Measurements from ENCODE around the gene AP5S1.
"Not testable (repeated sequence)": the region's sequence is repeated elsewhere in the genome, so short reads cannot be mapped to it uniquely, and the experiment has no call there.

Gene AP5S1, protein sequence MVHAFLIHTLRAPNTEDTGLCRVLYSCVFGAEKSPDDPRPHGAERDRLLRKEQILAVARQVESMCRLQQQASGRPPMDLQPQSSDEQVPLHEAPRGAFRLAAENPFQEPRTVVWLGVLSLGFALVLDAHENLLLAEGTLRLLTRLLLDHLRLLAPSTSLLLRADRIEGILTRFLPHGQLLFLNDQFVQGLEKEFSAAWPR

DNA sequence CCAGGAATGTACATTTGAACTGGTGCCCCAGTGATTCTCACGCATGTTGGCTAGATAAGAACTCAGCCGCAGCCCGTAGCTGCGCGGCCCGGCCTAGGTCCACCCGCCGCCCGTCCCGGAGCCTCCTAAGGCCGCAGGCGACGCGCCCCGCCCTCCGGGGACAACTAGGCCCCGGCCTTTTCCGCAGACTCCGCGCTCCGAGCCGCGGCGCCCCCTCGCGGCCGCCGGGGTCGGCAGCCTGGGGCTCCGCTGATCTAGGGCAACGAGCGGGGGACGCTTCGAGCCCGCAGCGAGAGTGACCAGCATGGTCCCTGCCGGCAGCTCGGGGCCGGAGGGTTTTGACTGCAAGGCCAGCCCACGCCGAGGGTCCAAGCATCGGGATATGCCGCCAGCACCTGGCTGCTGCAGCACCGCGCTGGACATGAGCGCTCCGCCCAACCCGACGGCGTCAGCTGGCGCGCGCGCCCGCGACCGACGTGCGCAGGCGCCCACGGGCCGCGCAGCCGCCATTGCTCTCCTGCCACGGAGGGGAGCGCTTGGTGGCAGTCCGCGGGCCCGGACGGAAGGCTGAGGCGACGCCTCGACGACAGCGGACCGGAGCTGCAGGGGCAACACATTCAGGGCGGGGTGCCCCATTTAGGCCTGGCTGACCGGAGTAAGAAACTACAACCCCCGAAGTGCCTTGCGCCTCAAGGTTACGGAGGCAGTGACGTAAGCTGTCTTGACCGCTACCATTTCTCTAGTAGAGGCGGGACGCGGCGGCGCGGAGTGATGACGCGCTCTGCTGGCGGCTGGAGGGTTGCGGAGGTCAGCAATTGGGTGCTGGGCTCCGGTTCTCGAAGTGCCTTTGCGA is at the start of gene AP5S1:
Gene AP5S1, plus strand, starts transcription at position 500 of the 853 bp plus-strand sequence. CDS start 1,571 bp downstream, outside the sequence.
- DNase-seq = peak; percentile 96

DNA sequence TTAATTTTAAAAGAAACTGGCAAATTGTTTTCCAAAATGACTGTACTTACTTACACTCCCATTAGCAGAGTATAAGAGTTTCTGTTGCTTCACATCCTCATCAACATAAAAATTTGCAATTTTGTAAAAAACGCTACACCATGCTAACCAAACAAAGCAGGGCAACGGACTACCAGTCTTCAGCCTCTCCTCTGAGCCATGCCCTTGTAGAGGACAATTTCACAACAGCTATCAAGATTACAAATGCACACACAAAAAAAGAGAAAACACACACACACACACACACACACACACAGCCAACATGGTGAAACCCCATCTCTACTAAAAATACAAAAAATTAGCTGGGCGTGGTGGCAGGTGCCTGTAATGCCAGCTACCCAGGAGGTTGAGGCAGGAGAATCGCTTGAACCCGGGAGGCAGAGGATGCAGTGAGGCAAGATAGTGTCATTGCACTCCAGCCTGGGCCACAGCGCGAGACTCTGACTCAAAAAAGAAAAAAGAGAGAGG is 48.7 kb upstream of the AP5S1 start:
- DNase-seq = no peak

DNA sequence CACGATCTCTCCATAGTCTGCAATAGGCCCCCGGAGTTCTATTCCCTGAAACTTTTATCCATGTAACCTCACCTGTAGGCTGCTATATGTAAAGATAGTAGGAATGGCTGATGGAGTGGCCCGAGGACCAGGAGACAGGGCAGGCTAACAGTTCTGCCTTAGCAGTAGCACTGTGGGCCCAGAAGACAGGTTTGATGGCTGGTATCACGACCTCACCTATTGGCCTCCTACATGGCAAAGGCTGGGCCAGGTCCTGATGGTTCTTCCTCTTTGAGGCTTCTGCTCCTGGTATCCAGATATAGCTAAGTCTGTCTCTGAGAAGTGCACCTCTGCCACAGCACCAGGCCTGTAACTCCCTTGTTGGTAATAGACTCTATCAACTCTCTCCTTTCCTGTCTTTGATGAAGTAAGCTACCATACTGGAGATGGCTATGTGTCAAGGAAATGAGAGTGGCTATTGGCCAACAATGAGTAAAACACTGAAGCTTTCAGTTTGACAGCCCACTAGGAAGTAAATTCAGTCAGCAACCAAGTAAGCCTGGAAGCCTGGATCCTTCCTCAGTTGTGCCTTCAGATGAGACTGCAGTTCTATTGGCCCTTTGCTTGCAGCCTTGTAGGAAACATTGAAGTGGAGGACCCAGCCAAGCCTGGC is 44.8 kb upstream of the AP5S1 start:
- no peak for DNase-seq

DNA sequence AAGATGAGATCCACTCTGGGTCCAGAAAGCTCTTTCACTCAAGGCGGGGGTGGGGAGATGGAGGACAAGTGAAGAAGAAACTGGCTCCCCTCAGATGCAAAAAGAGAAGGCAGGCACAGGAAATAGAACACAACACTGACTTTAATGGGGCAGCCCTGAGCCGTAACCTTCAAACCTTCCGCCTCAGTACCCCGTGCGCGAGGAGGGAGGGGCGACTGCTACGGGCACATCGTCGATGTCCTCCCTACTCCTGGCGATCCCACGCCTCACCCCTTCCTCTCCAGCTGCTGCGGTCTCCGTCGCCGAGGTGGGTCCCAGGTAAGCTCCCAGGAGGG is 43.0 kb upstream of the AP5S1 start:
- DNase-seq = no peak

DNA sequence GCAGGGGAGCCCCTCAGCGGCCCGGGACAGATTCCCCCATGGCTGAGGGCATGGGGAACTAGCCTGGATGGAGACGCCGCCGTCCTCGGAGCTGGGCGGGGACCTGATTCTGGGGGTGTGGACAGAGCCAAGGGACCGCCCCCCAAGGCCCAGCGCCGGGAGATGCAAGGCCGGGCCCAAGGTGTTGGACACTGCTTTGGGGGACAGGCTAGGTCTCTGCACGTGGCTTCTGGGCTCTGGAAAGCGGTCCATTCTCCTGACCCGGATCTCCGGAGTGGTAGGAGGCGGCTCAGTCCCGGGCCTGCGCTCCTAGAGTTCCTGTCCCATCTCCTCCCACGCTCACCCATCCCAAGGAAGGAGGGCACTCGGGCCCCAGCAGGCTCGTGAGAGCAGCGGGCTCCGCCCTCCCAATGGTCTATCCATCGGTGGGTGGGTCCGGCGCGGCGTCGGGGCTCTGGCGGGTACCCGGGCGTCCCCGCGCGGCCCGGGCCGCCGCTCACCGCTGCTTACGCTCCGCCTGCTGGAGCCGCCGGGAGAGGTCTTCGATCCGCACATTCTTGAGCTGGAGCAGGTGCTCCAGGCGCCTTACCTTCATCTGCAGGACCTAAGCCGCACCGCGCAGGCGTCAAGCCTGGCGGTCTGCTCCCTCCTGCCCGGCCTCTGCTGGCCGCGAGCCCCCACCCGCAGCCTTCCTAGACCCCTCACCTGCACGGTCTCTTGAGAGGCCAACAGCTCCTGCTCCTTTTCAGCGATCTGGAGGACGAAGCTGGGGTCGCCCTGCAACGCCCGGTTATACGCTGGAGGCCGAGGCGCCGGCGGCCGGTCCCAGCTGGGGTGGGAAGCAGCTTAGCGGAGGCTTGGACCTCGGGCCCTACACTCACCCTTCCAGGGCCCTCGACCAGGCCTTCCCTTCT is 42.4 kb upstream of the AP5S1 start:
- peak; percentile 68 for DNase-seq

DNA sequence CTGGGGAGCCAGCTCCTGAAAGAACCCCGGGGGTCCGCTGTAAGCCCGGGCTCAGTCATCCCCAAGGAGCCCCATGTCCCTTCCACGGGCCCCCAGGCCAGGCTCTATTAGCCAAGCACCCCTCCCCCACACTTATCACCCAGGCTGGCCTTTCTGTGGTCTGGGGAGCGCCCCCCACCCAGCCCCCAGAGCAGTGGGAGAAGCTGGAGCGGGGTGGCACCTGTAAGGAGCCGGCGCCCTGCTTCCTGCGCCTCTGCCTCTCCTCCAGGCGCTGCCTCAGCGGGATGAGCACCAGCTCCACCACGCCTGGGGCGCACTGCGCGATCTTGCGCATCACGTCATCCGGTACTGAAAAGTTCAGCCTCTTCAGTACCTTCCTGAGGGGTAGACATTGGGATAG is 41.4 kb upstream of the AP5S1 start:
- DNase-seq = no peak

DNA sequence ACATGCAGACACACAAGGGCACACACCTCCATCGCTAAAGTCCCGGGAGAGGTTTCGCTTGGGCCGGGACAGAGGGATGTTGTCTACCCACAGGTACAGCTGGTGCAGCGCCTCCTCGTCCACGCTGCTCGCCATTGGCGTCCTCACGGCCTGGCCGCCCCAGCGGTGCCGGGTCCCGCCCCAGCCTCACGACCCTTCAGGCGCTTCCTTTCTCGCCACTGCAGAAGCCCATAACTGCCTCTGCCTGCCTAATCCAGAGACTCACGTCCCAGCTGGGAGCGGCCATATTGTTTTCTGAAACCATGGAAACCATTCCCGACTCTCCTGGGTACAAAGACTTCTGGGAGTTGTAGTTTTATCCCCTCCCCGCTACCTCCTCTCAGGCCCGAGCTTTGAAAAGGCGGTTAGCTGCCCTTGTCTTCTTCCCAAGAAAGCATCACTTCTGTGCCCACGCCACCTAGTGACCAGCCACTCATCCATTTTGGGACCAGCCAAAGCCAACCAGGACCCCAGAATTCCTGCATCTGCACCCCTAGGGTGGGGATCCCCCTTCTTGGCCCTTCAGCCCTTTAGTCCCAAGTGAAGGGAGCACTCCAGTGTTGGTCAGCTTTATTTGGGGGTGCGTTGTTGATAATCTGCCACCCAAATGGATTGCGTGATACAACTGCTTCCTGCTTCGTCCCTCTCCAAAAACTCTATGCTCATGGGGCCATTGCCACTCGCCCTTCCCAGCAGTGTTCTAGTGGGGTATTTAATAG is 39.0 kb upstream of the AP5S1 start, which contains the start of gene SPEF1:
Gene SPEF1, minus strand, starts transcription at position 296 of the 758 bp plus-strand sequence. Its CDS starts 161 bp downstream, at position 135.
- DNase-seq = peak; percentile 97

DNA sequence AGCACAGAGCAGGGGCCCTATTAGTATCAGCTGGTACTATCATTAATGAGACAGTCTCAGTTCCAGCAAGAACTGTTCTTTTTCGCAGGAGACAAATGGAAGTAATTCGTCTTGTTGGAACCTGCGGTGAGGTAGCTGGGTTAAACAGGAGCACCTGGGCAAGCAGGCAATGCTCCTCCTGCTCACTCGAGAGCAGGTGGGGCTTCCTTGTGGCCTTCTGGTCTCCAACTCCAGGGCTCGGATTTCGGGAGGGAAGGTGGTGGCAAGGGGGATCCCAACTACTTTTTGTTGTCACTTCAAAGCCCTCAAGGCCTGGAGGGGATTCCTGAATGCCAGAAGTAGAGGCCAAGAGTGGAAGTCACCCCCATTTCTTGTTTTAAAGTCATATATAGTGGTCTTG is 37.8 kb upstream of the AP5S1 start:
- DNase-seq = no peak

DNA sequence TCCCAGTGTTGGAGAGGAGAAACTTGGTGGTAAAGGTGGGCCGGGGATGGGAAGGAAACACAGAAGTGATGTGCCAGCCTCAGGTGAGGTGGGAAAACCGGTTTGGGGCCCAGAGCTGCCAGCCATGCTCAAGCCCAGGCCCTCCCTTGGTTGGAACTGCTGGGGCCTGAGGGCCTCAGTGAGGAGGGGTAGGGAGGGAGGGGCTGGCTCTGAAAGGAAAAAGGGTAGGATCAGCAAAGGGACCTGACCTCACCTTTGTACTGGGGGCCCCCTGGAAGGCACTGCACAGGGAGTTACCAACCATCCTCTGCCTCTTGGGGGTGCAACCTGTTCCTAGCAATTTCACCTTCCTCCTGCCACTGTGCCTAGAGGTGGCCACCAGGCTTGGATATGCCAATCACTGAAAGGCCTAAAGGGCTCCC is 37.3 kb upstream of the AP5S1 start:
- DNase-seq = no peak

DNA sequence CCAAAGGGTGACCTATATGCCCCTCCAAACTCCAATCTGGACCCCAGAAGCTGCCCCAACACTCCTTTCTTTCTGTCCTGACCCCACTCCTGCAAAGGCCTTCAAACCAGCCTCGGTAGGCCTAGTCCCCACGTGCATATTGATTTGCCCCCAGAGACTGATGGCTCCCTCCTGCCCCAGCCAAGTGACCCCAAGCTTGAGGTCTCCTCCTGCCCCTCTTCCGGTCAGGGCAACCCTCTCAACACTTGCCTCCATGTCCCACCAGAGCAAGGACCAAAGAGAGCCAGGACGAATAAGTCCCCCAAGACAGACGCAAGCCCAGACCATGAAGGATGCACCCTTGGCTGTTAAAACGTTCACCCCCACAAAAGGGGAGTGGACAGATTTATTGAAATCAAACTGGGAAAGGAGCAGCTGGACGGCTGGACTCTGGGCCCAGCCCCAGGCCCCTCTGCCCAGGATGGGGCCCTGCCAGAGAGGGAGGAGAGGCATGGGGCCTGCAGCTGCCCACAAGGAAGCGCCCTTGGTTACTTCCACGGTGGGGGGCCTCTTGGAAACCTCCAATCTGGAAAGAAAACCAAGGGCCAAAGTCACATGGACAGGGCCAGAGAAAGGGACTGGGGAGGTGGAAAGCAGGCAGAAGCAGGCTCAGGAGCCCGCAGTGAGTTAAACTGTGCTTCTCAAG is 36.7 kb upstream of the AP5S1 start:
- DNase-seq = no peak

DNA sequence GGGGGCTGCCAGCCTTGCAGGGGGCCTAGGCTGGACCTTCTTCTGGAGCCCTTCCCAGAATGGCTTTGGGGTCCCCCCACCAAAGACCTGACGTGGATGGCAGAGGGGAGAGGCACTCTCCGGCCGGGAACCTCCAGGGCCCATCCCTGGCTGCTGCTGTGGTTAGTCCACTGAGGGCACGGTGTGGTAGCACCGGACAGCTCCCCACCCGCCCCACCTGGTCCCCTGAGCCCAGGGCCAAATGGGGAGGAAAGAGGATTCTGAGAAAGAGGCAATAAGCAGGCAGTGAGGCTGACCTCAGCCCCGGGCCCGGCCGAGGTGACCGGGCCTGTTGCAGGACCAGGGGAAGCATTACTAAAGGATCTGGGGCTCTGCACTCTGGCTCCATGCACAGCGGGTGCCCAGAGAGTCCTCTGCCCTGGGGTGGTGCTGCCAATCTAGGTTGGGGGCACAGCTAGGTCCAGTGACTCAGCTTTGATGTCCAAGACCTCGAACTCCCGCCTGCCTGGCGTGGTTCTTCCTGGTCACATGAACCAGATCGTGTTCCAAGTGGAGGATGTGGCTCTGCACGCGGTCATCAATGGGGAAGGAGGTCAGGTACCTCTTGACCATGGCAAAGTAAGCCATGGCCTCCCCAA is 36.0 kb upstream of the AP5S1 start:
- peak; percentile 41 for DNase-seq

DNA sequence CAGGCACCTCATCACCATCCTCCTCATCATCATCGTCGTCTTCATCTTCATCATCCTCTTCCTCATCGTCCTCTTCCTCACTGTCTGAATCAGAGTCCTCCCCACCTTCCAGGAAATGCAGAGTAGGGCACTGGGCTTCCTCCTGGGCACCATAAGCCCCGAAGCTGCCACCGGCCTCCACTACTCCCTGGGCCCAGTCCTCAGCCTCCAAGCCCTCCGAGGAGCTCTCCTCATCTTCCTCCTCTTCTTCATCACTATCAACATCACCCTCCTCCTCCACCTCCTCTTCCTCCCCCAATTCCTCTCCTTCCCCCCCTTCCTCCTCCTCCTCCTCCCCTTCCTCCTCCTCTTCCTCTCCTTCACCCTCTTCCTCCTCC is 35.5 kb upstream of the AP5S1 start:
- DNase-seq = no peak

DNA sequence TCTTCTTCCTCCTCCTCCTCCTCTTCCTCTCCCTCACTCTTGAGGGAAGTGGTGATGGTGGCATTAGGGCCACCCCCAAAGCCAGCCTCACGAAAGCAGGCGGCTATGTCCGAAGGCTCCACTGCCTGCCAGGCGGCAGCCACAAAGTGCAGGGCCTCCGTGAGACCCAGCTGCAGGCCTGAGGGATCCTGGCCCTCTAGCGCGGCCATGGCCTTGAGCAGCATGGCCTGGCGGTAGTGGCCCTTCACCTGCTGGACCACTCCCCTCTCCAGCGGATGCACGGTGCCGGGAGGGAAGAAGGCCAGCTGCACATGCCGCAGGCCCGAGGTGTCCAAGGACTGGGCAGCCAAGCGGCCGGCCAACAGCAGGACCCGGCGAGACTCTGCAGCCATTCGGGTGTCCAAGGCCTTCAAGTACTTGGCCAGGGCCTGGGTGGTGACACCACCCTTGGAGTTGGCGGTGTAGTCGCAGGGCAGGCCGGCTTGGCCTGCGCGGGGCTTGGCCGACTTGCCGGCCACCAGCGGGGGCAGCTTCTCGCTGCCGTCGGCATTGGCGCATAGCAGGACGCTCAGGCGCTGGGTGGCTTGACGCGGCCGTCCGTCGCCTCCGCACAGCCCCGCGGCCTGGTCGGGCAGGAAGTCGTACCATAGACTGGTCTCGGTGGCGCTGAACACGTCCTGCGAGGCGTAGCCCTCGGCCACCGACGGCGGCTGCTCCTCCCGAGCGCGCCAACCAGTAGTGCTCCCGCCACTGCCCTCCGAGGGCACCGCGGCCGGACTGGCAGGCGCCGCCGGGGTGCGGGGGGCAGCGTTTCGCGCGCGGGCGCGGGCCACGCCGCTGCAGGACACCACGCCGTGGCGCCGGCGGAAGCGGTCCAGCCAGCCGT is 34.9 kb upstream of the AP5S1 start:
- peak; percentile 49 for DNase-seq

DNA sequence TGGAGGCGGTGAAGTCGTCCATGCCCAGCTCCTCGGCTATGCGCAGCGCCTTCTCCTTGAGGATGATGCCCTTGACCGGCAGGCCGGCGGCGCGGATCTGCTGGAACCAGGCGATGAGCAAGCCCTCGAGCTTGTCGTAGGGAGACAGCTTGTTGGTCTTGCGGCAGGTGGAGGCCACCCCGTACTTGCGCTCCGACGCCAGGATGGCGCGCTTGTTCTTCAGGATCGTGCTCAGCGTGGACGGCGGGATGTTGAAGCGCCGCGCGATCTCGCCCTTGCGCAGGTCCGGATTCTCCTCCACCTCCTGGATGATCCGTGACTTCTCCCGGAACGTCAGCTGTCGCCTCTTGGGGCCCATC is 34.2 kb upstream of the AP5S1 start:
- DNase-seq = peak; percentile 57

DNA sequence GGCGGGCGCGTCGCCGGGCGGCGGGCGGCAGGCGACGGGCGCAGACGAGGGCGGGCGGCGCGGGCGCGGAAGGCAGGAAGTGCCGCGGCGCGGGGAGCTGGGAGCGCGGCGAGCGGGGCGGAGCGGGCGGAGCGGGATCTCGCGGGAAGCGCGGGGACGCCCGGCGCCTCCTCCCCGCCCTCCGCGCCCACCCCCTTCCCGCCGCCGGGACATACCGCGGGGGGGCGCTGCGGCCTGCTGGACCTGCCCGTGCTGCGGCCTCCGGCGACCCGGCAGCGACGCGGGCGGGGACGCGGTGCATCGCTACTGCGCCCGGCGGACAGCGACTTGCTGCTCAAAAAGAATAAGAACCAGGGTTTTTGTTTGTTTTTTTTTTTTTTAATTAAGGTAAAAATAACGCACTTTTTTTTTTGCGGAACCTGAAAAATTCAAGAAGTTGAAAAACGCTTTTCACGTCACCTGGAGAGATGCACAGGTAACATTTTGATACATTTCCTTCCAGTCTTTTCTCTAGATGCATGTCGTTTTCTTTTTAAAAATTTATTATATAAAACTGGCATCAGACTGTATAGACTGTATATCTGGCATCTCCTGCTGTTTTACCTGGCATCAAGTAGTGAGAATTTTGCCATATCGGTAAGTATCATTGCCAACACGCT is 33.6 kb upstream of the AP5S1 start, which contains the start of gene CENPB:
Gene CENPB, minus strand, starts transcription at position 76 of the 659 bp plus-strand sequence. CDS start 257 bp downstream, outside the sequence.
- DNase-seq = peak; percentile 86

DNA sequence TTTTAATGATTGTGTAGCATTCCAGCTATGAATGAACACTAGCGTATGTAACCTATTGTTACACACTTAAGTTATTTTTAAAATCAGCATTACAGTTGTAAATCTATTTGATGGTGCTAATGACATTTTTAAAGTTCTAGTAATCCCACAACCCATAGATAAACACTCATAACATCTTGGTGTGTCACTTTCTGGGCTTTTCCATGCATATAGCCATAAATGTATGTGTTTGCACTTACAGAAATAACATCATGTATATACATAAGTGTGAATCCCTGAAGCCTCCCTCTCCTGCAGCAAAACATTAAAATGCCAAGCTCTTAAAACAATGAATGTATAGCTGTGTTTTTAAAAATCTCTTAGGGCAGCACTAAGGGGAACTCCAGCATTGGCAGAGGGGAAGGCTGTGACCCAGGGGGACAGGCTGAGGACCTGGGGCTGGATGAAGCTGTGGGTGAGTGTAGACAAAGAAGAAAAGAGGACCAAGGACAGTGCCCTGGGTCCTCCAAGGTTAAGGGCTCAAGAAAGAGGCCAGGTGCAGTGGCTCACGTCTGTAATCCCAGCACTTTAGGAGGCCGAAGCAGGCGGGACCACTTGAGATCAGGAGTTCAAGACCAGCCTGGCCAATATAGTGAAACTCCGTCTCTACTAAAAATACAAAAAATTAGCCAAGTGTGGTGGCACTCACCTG is 32.9 kb upstream of the AP5S1 start:
- no peak for DNase-seq

DNA sequence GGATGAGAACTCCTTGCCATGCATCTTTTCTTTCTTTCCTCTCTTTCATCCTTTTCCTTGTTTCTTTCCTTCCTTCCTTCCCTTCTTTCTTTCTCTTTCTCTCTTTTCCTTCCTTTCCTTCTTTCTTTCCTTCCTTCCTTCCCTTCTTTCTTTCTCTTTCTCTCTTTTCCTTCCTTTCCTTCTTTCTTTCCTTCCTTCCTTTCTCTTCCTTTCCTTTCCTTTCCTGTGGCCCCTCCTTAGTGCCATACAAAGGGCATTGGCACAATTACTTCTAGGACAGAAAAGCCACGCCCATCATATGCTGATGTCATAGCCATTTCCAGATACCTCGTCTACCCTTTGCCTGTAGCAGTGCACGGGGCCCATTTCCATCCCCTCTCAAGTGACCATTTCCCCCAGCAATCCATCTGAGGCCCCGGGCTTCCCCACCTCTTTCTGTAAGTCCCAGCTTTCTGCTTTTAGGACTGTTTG is 31.6 kb upstream of the AP5S1 start:
- DNase-seq = peak; percentile 34

DNA sequence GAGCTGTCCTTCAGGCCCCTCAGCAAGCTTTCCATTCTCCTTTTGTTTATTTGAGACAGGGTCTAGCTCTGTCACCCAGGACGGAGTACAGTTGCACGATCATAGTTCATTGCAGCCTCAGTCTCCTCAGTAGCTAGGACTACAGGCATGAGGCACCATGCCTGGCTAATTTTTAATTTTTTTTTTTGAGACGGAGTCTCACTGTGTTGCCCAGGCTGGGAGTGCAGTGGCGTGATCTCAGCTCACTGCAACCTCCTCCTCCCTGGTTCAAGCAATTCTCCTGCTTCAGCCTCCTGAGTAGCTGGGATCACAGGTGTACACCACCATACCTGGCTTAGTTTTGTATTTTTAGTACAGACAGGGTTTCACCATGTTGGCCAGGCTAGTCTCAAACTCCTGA is 31.1 kb upstream of the AP5S1 start:
- DNase-seq = not testable (repeated sequence)
